Parathyroid adenoma (tissue), 2 donors: ENCODE data around the gene AFF1.

Source experiments
- H2AFZ ChIP-seq: fragments of 300-600 bp; sonication (generic); one replicate; pipeline ENCODE4 v1.7.0; 2017; ENCODE audit warnings: antibody characterized with exemption, mild to moderate bottlenecking
- H3K27ac ChIP-seq: fragments of 300-600 bp; sonication (generic); one replicate; pipeline ENCODE4 v1.7.0; 2017
- H3K27me3 ChIP-seq: fragments of 300-600 bp; sonication (generic); one replicate; pipeline ENCODE4 v1.7.0; 2017; ENCODE audit warnings: low read length; ENCODE audit not compliant: control insufficient read depth, insufficient read depth
- H3K36me3 ChIP-seq: fragments of 300-600 bp; sonication (generic); one replicate; pipeline ENCODE4 v1.7.0; 2017; ENCODE audit warnings: low read length; ENCODE audit not compliant: control insufficient read depth, insufficient read depth
- H3K4me1 ChIP-seq: fragments of 300-600 bp; sonication (generic); one replicate; pipeline ENCODE4 v1.7.0; 2017; ENCODE audit warnings: control low read depth
- H3K4me2 ChIP-seq: fragments of 300-600 bp; sonication (generic); one replicate; pipeline ENCODE4 v1.7.0; 2017; ENCODE audit warnings: low read length
- H3K4me3 ChIP-seq: fragments of 300-600 bp; sonication (generic); one replicate; pipeline ENCODE4 v1.7.0; 2017; ENCODE audit warnings: low read depth, low read length
- H3K79me2 ChIP-seq: fragments of 300-600 bp; sonication (generic); one replicate; pipeline ENCODE4 v1.7.0; 2017; ENCODE audit warnings: control low read depth
- H3K9ac ChIP-seq: fragments of 300-600 bp; sonication (generic); one replicate; pipeline ENCODE4 v1.7.0; 2017; ENCODE audit warnings: mild to moderate bottlenecking
- H3K9me3 ChIP-seq: fragments of 300-600 bp; sonication (generic); one replicate; pipeline ENCODE4 v1.7.0; 2017; ENCODE audit warnings: low read length; ENCODE audit not compliant: control insufficient read depth
- CTCF ChIP-seq: fragments of 300-600 bp; sonication (generic); IDR thresholded peaks from one replicate; pipeline ENCODE4 v1.7.0; 2017; ENCODE audit warnings: antibody characterized with exemption, mild to moderate bottlenecking
- donor health status: primary hyperparathyroidism.

The AFF1 gene

GRCh38 chr4:87116231-87116630 lies 181.4 kb downstream of the AFF1 start:
- Histone ChIP-seq H3K27ac (peak overlapping the region; percentile 97), H3K4me1 (peaks cover 17% of the 10 kb centered on the region), H2AFZ (no peak overlapping the region), H3K9ac (no peak overlapping the region), H3K9me3 (no peaks in the 10 kb centered on the region), H3K4me3 (peak overlapping the region; percentile 25), H3K27me3 (no peaks in the 10 kb centered on the region), H3K79me2 (peaks cover 3% of the 10 kb centered on the region), H3K36me3 (no peaks in the 10 kb centered on the region), H3K4me2 (peak overlapping the region; percentile 35)
- no peak for TF ChIP-seq CTCF

DNA sequence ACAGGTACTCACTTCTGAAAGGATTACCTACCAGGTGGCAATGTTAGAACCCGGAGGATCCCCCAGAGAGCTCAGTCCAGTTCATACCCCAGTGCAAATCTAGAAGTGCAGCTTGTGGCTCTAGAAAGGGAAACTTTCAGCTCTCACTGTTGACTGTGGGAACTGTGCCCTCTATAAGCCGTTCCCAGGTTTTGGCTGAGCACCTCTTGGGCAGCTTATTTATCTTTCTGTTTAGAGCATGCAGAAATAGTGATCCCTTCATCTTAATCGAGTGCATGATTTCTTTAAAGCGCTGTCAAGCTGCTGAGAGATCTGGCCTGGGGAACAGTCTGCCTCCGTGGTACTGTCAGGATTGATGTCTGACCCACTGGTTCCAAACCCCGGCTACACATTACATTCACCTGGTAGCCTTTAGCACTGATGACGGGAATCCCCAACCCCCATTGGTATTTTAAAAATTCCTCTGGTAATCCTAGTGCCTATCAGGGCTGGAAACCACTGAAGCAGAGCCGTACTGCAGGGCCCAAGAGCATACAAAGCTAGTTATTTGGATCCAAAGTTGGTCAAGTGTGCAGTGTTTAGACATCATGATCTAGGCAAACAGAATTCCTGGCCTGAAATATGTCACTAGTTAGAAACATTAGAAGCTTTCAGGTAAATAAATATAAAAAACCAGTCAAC lies 182.4 kb downstream of the AFF1 start:
- Histone ChIP-seq H3K4me3 (peak overlapping the region; percentile 23), H3K4me2 (peak overlapping the region; percentile 60), H3K79me2 (no peaks in the 10 kb centered on the region), H2AFZ (no peak overlapping the region), H3K9me3 (no peaks in the 10 kb centered on the region), H3K4me1 (peaks cover 22% of the 10 kb centered on the region), H3K9ac (no peak overlapping the region), H3K27me3 (no peaks in the 10 kb centered on the region), H3K27ac (peak overlapping the region; percentile 97), H3K36me3 (no peaks in the 10 kb centered on the region)
- no peak for TF ChIP-seq CTCF

GRCh38 chr4:87117732-87118075 lies 182.9 kb downstream of the AFF1 start:
- Histone ChIP-seq H3K4me3 (peak overlapping the region; percentile 23), H3K9me3 (no peaks in the 10 kb centered on the region), H3K4me1 (peaks cover 22% of the 10 kb centered on the region), H3K9ac (no peak overlapping the region), H3K36me3 (no peaks in the 10 kb centered on the region), H3K27me3 (no peaks in the 10 kb centered on the region), H3K27ac (peak overlapping the region; percentile 97), H3K79me2 (no peaks in the 10 kb centered on the region), H2AFZ (peak overlapping the region; percentile 33), H3K4me2 (peak overlapping the region; percentile 60)
- TF ChIP-seq CTCF = no peak

DNA sequence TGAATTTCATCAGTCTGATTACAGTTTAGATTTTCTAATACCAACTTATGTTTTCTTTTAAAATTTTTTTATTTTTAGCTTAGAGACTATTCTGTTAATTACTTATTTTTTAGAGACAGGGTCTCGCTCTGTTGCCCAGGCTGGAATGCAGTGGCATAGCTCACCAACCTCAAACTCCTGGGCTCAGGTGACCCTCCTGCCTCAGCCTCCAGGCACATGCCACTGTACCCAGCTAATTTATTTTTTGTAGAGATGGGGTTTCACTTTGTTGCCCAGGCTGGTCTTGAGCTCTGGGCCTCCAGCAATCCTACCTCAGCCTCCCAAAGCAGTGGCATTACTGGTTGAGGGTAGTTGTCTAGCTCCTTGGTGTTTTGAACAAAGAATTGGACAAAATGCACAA lies 183.6 kb downstream of the AFF1 start:
- H3K27ac ChIP-seq = peak overlapping the region; percentile 97
- no peaks in the 10 kb centered on the region for H3K27me3 ChIP-seq

More for the DNA sequence above, 183.6 kb downstream of the AFF1 start:
- Histone ChIP-seq H3K9me3 (no peaks in the 10 kb centered on the region), H3K36me3 (no peaks in the 10 kb centered on the region), H3K4me3 (no peak overlapping the region), H3K4me1 (peaks cover 22% of the 10 kb centered on the region), H2AFZ (no peak overlapping the region), H3K9ac (no peak overlapping the region), H3K4me2 (peak overlapping the region; percentile 60), H3K79me2 (no peaks in the 10 kb centered on the region)
- no peak for TF ChIP-seq CTCF
